ENCODE results near the gene ZC3H4. TPM values are rescaled to one million over a fixed set of nuclear protein-coding genes. Genes with fewer than 3 reads are reported as not detected.

Gene ZC3H4
- total and polyA plus RNA-seq, 9 of the 15 experiments (the other 6 are each of a cell fraction or from before 2014, with no cell fraction given), result 2.2 to 75.6 (median 18.3) TPM

- TF ChIP-seq ZNF316 (IDR thresholded peaks at IDR 0.05) (no peak), FOXA3 (CRISPR knock-in tag; conservative IDR thresholded peaks at IDR 0.05 in 1 of 2, IDR thresholded peaks at IDR 0.05 in 1 of 2) (no peak), CEBPG (CRISPR knock-in tag; IDR thresholded peaks at IDR 0.05) (no peak), CEBPG (tag; conservative IDR thresholded peaks at IDR 0.05 in 1 of 2, IDR thresholded peaks at IDR 0.05 in 1 of 2) (no peak), JUN (IDR thresholded peaks at IDR 0.05; ENCODE audit: borderline replicate concordance, low read depth, low read length) (no peak), JUN (CRISPR knock-in tag; IDR thresholded peaks at IDR 0.05; ENCODE audit: borderline replicate concordance) (no peak), ZBTB2 (IDR thresholded peaks at IDR 0.05) (no peak), GATA2 (CRISPR knock-in tag; IDR thresholded peaks at IDR 0.05) (no peak), MAFG (tag; conservative IDR thresholded peaks at IDR 0.05) (no peak), GATAD2B (IDR thresholded peaks at IDR 0.05; ENCODE audit: borderline replicate concordance) (no peak), MTA1 (IDR thresholded peaks at IDR 0.05; ENCODE audit: borderline replicate concordance) (no peak), IRF1 (CRISPR knock-in tag; IDR thresholded peaks at IDR 0.05; ENCODE audit: borderline replicate concordance) (no peak), KLF1 (tag; IDR thresholded peaks at IDR 0.05) (no peak), HDAC8 (tag; IDR thresholded peaks at IDR 0.05) (no peak), CTCF (IDR thresholded peaks at IDR 0.05 in 2 of 3, conservative IDR thresholded peaks at IDR 0.05 in 1 of 3; ENCODE audit: insufficient read depth in 2 of 3, low read depth in 1 of 3, low read length in 3 of 3) (no peak), RHOXF2B (CRISPR knock-in tag; conservative IDR thresholded peaks at IDR 0.05) (no peak)
- no peaks in the 10 kb centered on the region for H3K9me3 ChIP-seq (replicated peaks; ENCODE audit: control insufficient read depth, insufficient read depth, low read depth, low read length)
- H3K4me2 ChIP-seq (ENCODE audit: insufficient read depth, low read length), result no peak overlapping the region
- FAIRE-seq (no peak), DNase-seq (ENCODE audit: extremely low read depth in 1 of 4, low spot score in 3 of 4) (no peak), ATAC-seq (no peak)
- H3K9me1 ChIP-seq (ENCODE audit: control insufficient read depth, insufficient read depth, low read length), result no peaks in the 10 kb centered on the region
- BruUV-seq (replicated peaks), result no TSS peak
- in situ Hi-C loops (cut with MboI), result no loop called here
- H2AFZ ChIP-seq (ENCODE audit: low read depth, low read length), result no peak overlapping the region
- H3K9ac ChIP-seq (ENCODE audit: insufficient read depth in 1 of 2, low read depth in 2 of 2, low read length in 2 of 2), result no peak overlapping the region
- H3K4me3 ChIP-seq, result no peak overlapping the region
- no peak overlapping the region for H3K27ac ChIP-seq (ENCODE audit: extremely low read depth, low read depth, low read length)
- H3K27me3 ChIP-seq (ENCODE audit: control insufficient read depth in 2 of 2, insufficient read depth in 2 of 2, low read length in 2 of 2), result no peaks in the 10 kb centered on the region
- peaks cover 0 to 16% of the 10 kb centered on the region in 2 experiments; a peak in 1 of 5 replicates for H3K4me1 ChIP-seq (replicated peaks in 1 of 2; ENCODE audit: control insufficient read depth in 2 of 2, insufficient read depth in 2 of 2, low read length in 2 of 2)
- H3K36me3 ChIP-seq (ENCODE audit: control insufficient read depth, insufficient read depth, low read length), result peaks cover 94% of the 10 kb centered on the region; the same call in 2 of the 3 replicates
- H4K20me1 ChIP-seq (replicated peaks; ENCODE audit: control insufficient read depth, insufficient read depth, low read length), result no peaks in the 10 kb centered on the region
- POLR2A ChIA-PET, result interaction anchor here (1.1 kb wide), 1 partner anchor 33 kb away, joined by 3 read pairs; no protein-coding TSS in a partner anchor
- CTCF ChIA-PET (ENCODE audit: low intra/inter-chr PET ratio), result no interaction called here
- no peaks in the 10 kb centered on the region; the same call in 2 of the 3 replicates for H3K79me2 ChIP-seq (ENCODE audit: control insufficient read depth, insufficient read depth, low read length)
- WGBS (ENCODE audit: insufficient coverage, low coverage, missing lambda C conversion rate), result 93% methylated on average over 10 of the region's 10 CpGs
- intact Hi-C loops (cut with micrococcal nuclease), result no loop called here
Observed at GRCh38 chr19:47073574-47073973, 40.0 kb downstream of the ZC3H4 start.
